K562 (cell line): Measurements from ENCODE around the gene PRRG4. TPM values are rescaled to one million over a fixed set of nuclear protein-coding genes. Genes with fewer than 3 reads are reported as not detected.

Experiments used
- BCOR ChIP-seq: fragments of 450-650 bp; IDR thresholded peaks from 2 replicates; pipeline ENCODE4 v1.6.1; 2016
- CHD1 ChIP-seq: fragments of 200-600 bp; sonication (generic); IDR thresholded peaks from one replicate; pipeline ENCODE4 v1.6.1; 2012; ENCODE audit warnings: mild to moderate bottlenecking, moderate library complexity, low read length, inconsistent platforms
- EP400 ChIP-seq: fragments of 450-650 bp; IDR thresholded peaks from 2 replicates; pipeline ENCODE4 v1.6.1; 2017; ENCODE audit warnings: antibody characterized with exemption, mild to moderate bottlenecking, moderate library complexity
- ETV6 ChIP-seq, 3 experiments: fragments of 150-350 bp in 1 of 3; sonication (generic) in 1 of 3; formaldehyde crosslinking in 1 of 3; IDR thresholded peaks; 2 replicates each; pipeline versions ENCODE4 v1.6.1 to v1.8.0; 2014 to 2022; ENCODE audit warnings: borderline replicate concordance in 2 of 3, low read depth in 2 of 3, antibody characterized with exemption in 1 of 3, low read length in 1 of 3, mild to moderate bottlenecking in 1 of 3, missing genetic modification reagents in 1 of 3
- HNRNPK ChIP-seq: fragments of 200-400 bp; formaldehyde crosslinking; IDR thresholded peaks from one replicate; pipeline ENCODE4 v1.6.1; 2018; ENCODE audit warnings: mild to moderate bottlenecking, low read depth, low read length; ENCODE audit not compliant: poor library complexity, severe bottlenecking
- KAT7 ChIP-seq: sonication (generic); formaldehyde crosslinking; IDR thresholded peaks from 2 replicates; pipeline ENCODE4 v1.8.0; 2022; ENCODE audit warnings: missing genetic modification reagents, mild to moderate bottlenecking, borderline replicate concordance
- KLF10 ChIP-seq: fragments of 250-450 bp; sonication (Bioruptor Pico); IDR thresholded peaks from 2 replicates; pipeline ENCODE4 v1.6.1; 2021; ENCODE audit warnings: matching md5 sums
- NCOA6 ChIP-seq: fragments of 450-650 bp; IDR thresholded peaks from 2 replicates; pipeline ENCODE4 v1.6.1; 2017; ENCODE audit warnings: mild to moderate bottlenecking
- OTX1 ChIP-seq: fragments of 450-650 bp; formaldehyde crosslinking; IDR thresholded peaks from 2 replicates; pipeline ENCODE4 v1.4.0; 2022; ENCODE audit warnings: mild to moderate bottlenecking
- PHB ChIP-seq: fragments of 250-450 bp; sonication (Bioruptor Pico); IDR thresholded peaks from 2 replicates; pipeline ENCODE4 v1.5.0; 2021
- SIN3B ChIP-seq: fragments of 450-650 bp; IDR thresholded peaks from 2 replicates; pipeline ENCODE4 v1.6.1; 2017; ENCODE audit warnings: low read depth, mild to moderate bottlenecking, moderate library complexity
- SLC30A9 ChIP-seq: fragments of 250-450 bp; sonication (Bioruptor Pico); IDR thresholded peaks from 2 replicates; pipeline ENCODE4 v1.8.0; 2022; ENCODE audit warnings: mild to moderate bottlenecking, moderate library complexity
- TCF7L2 ChIP-seq: fragments of 150-350 bp; IDR thresholded peaks from 2 replicates; pipeline ENCODE4 v1.6.1; 2016; ENCODE audit warnings: low read depth, mild to moderate bottlenecking, low read length, moderate library complexity
- ZNF134 ChIP-seq: fragments of 250-450 bp; sonication (Bioruptor Pico); conservative IDR thresholded peaks from 2 replicates; pipeline ENCODE4 v1.4.0; 2020
- ZNF146 ChIP-seq: IDR thresholded peaks from one replicate; pipeline ENCODE4 v1.6.1; 2018; ENCODE audit warnings: missing compliant biosample characterization; ENCODE audit not compliant: unreplicated experiment
- ZNF23 ChIP-seq: fragments of 250-450 bp; sonication (Bioruptor Pico); IDR thresholded peaks from 2 replicates; pipeline ENCODE4 v1.4.0; 2020; ENCODE audit warnings: mild to moderate bottlenecking
- ZNF436 ChIP-seq: fragments of 250-450, 450-650 bp; sonication (Bioruptor Pico); formaldehyde crosslinking; IDR thresholded peaks from 2 replicates; pipeline ENCODE4 v1.7.0; 2020; ENCODE audit warnings: mild to moderate bottlenecking
- ZNF57 ChIP-seq: fragments of 450-650 bp; formaldehyde crosslinking; IDR thresholded peaks from 2 replicates; pipeline ENCODE4 v1.4.0; 2020; ENCODE audit warnings: mild to moderate bottlenecking, moderate library complexity
- ZNF699 ChIP-seq: fragments of 250-450 bp; sonication (Bioruptor Pico); IDR thresholded peaks from 2 replicates; pipeline ENCODE4 v1.8.0; 2021; ENCODE audit warnings: mild to moderate bottlenecking, moderate library complexity; ENCODE audit not compliant: insufficient replicate concordance
- ZSCAN29 ChIP-seq: fragments of 450-650 bp; IDR thresholded peaks from 2 replicates; pipeline ENCODE4 v1.6.1; 2017
- polyA plus RNA-seq, 8 experiments: library from polyadenylated mRNA; depleted of rRNA in 4 of 8; stranded (reverse) in 5 of 8; unstranded in 3 of 8; fragments of >200 nt; fragmentation: Nextera tagmentation in 2 of 8; fragmentation: Illumina TruSeq in 1 of 8; extraction: Ambion mirVana in 2 of 8; extraction: Trizol in 1 of 8; gene quantifications; 2 replicates each; pipeline versions ENCODE4 v1.2.1 to v1.2.3, GENCODE V29; 2011 to 2014; ENCODE audit warnings: inconsistent platforms in 1 of 8, missing spikeins in 1 of 8
- total RNA-seq, 7 experiments: library from RNA; depleted of rRNA in 6 of 7; stranded (reverse); fragments of >200 nt in 6 of 7; fragmentation: Illumina TruSeq in 2 of 7; extraction: Trizol in 2 of 7; gene quantifications; 2 replicates each; pipeline versions ENCODE4 v1.2.1 to v1.2.3, GENCODE V29; 2011 to 2021; ENCODE audit warnings: low replicate concordance in 1 of 7
- TF ChIP-seq, protein P1 (sequence below): fragments of 250-450 bp; sonication (Bioruptor Pico); IDR thresholded peaks from 2 replicates; pipeline ENCODE4 v1.4.0; 2020
- TF ChIP-seq, protein P2 (sequence below), 2 experiments: IDR thresholded peaks; 2 replicates each; pipeline ENCODE4 v1.6.1; 2012; ENCODE audit warnings: improper control_type of control experiment in 2 of 2, low read depth in 2 of 2, low read length in 2 of 2, borderline replicate concordance in 1 of 2

The PRRG4 gene
- total and polyA plus RNA-seq, 9 of the 15 experiments (the other 6 are each of a cell fraction or from before 2014, with no cell fraction given), result not detected

DNA sequence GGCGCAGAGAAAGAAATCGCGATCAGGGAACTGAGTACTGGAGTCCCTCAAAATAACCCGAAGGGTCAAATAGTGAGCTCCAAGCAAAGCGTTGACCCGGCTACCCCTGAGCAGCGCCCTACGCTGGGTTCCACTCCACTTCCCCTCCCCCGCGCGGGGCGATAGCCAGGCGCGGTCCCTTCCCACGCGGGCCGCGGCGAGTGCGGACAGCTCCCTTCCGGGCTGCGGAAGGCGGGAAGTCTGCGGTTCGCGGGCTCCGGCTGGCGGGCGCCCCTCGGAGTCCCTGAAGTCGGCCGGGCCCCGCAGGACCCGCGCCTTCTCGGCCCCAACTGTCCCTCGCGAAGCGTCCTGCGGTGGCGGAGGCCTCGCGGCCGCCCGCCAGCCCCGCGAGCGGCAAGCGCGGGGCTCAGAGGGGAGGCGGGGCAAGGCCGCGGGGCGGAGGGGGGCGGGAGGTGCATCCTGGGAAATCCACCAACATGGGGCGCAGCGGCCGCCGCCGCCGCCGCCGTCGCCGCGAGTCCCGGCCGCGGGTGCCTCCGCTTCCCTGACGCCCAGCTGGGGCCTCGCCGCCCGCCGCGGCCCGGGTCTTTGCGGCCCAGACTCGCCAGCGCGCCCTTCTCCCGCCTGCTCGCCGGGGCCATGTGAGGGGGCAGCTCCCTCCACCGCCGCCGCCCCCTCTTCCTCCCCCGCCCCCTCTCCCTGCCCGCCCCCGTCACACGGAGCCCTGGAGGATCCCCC, 62.8 kb downstream of the PRRG4 start, which contains the start of gene QSER1 (continued):
- TF ChIP-seq, protein P1, sequence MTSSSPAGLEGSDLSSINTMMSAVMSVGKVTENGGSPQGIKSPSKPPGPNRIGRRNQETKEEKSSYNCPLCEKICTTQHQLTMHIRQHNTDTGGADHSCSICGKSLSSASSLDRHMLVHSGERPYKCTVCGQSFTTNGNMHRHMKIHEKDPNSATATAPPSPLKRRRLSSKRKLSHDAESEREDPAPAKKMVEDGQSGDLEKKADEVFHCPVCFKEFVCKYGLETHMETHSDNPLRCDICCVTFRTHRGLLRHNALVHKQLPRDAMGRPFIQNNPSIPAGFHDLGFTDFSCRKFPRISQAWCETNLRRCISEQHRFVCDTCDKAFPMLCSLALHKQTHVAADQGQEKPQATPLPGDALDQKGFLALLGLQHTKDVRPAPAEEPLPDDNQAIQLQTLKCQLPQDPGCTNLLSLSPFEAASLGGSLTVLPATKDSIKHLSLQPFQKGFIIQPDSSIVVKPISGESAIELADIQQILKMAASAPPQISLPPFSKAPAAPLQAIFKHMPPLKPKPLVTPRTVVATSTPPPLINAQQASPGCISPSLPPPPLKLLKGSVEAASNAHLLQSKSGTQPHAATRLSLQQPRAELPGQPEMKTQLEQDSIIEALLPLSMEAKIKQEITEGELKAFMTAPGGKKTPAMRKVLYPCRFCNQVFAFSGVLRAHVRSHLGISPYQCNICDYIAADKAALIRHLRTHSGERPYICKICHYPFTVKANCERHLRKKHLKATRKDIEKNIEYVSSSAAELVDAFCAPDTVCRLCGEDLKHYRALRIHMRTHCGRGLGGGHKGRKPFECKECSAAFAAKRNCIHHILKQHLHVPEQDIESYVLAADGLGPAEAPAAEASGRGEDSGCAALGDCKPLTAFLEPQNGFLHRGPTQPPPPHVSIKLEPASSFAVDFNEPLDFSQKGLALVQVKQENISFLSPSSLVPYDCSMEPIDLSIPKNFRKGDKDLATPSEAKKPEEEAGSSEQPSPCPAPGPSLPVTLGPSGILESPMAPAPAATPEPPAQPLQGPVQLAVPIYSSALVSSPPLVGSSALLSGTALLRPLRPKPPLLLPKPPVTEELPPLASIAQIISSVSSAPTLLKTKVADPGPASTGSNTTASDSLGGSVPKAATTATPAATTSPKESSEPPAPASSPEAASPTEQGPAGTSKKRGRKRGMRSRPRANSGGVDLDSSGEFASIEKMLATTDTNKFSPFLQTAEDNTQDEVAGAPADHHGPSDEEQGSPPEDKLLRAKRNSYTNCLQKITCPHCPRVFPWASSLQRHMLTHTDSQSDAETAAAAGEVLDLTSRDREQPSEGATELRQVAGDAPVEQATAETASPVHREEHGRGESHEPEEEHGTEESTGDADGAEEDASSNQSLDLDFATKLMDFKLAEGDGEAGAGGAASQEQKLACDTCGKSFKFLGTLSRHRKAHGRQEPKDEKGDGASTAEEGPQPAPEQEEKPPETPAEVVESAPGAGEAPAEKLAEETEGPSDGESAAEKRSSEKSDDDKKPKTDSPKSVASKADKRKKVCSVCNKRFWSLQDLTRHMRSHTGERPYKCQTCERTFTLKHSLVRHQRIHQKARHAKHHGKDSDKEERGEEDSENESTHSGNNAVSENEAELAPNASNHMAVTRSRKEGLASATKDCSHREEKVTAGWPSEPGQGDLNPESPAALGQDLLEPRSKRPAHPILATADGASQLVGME, result no peak
- TF ChIP-seq CHD1 (peak; percentile 71), PHB (CRISPR knock-in tag) (no peak), TCF7L2 (no peak), BCOR (peak; percentile 22; the same call in 1 of the 2 replicates), ZNF23 (CRISPR knock-in tag) (no peak), SIN3B (peak; percentile 55), OTX1 (no peak), ZSCAN29 (peak; percentile 43; the same call in 1 of the 2 replicates), ETV6 (IDR thresholded peaks at IDR 0.05; ENCODE audit: borderline replicate concordance in 1 of 2, low read depth in 2 of 2, low read length in 1 of 2) (peak in 1 of 2 experiments; percentile 56; a peak in 2 of 4 replicates), ETV6 (CRISPR knock-in tag; IDR thresholded peaks at IDR 0.05; ENCODE audit: borderline replicate concordance) (no peak), KAT7 (CRISPR knock-in tag) (0 out of 2 replicates have a peak, but pooled peaks have one; percentile 83), SLC30A9 (no peak), ZNF699 (no peak), HNRNPK (no peak), ZNF134 (CRISPR knock-in tag) (no peak), ZNF57 (CRISPR knock-in tag) (no peak), EP400 (peak; percentile 85), ZNF146 (no peak), KLF10 (CRISPR knock-in tag) (no peak), NCOA6 (no peak), ZNF436 (no peak)
- TF ChIP-seq, protein P2, sequence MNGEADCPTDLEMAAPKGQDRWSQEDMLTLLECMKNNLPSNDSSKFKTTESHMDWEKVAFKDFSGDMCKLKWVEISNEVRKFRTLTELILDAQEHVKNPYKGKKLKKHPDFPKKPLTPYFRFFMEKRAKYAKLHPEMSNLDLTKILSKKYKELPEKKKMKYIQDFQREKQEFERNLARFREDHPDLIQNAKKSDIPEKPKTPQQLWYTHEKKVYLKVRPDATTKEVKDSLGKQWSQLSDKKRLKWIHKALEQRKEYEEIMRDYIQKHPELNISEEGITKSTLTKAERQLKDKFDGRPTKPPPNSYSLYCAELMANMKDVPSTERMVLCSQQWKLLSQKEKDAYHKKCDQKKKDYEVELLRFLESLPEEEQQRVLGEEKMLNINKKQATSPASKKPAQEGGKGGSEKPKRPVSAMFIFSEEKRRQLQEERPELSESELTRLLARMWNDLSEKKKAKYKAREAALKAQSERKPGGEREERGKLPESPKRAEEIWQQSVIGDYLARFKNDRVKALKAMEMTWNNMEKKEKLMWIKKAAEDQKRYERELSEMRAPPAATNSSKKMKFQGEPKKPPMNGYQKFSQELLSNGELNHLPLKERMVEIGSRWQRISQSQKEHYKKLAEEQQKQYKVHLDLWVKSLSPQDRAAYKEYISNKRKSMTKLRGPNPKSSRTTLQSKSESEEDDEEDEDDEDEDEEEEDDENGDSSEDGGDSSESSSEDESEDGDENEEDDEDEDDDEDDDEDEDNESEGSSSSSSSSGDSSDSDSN (IDR thresholded peaks at IDR 0.05; ENCODE audit: borderline replicate concordance in 1 of 2, low read depth in 2 of 2, low read length in 2 of 2), result no peak
